HG03066 (cell line): ENCODE data around the gene R3HDML.
"Not testable (repeated sequence)": the region's sequence is repeated elsewhere in the genome, so short reads cannot be mapped to it uniquely, and the experiment has no call there.

Source experiments
- ATAC-seq: cut with Tn5 transposase; IDR thresholded peaks from one replicate; pipeline ENCODE4 v1.9.1; 2021; ENCODE audit warnings: low read depth; ENCODE audit not compliant: unreplicated experiment

R3HDML gene

GRCh38 chr20:44326391-44327159, 10.3 kb upstream of the R3HDML start:
- no peak for ATAC-seq

- not testable (repeated sequence) for ATAC-seq
These were observed 9.1 kb upstream of the R3HDML start for GRCh38 chr20:44327748-44328147.

- ATAC-seq: no peak
These were observed 8.4 kb upstream of the R3HDML start for GRCh38 chr20:44328428-44328827.

- no peak for ATAC-seq
These were observed 5.6 kb upstream of the R3HDML start for GRCh38 chr20:44331201-44331600.

GRCh38 chr20:44334306-44334705, 2.5 kb upstream of the R3HDML start:
- no peak for ATAC-seq

- ATAC-seq: no peak
These were observed 2.1 kb upstream of the R3HDML start for GRCh38 chr20:44334709-44335108.

GRCh38 chr20:44335675-44336074, 1.2 kb upstream of the R3HDML start:
- ATAC-seq: no peak

- no peak for ATAC-seq
These were observed 757 bp upstream of the R3HDML start for GRCh38 chr20:44336086-44336485.

- ATAC-seq: no peak
These were observed 5.4 kb downstream of the R3HDML start for GRCh38 chr20:44342248-44342647.

GRCh38 chr20:44343162-44343675, 6.4 kb downstream of the R3HDML start:
- no peak for ATAC-seq

GRCh38 chr20:44344723-44345122, 7.9 kb downstream of the R3HDML start:
- no peak for ATAC-seq

- ATAC-seq: no peak
These were observed 8.3 kb downstream of the R3HDML start for GRCh38 chr20:44345147-44345546.

- not testable (repeated sequence) for ATAC-seq
These were observed 9.1 kb downstream of the R3HDML start for GRCh38 chr20:44345941-44346340.

GRCh38 chr20:44348168-44348659, 11.4 kb downstream of the R3HDML start:
- ATAC-seq: no peak

- no peak for ATAC-seq
These were observed 12.5 kb downstream of the R3HDML start for GRCh38 chr20:44349349-44349748.

- no peak for ATAC-seq
These were observed 13.7 kb downstream of the R3HDML start for GRCh38 chr20:44350567-44350966.

GRCh38 chr20:44354979-44355497, 18.2 kb downstream of the R3HDML start:
- no peak for ATAC-seq

GRCh38 chr20:44355498-44356352, 18.9 kb downstream of the R3HDML start, which contains the start of gene HNF4A:
TSS of gene HNF4A (plus strand) at chr20:44355699. CDS start at chr20:44355805, 106 bp downstream.
- ATAC-seq: no peak

GRCh38 chr20:44356353-44356723, 19.5 kb downstream of the R3HDML start:
- ATAC-seq: no peak

- ATAC-seq: no peak
These were observed 20.2 kb downstream of the R3HDML start for GRCh38 chr20:44357020-44357419.

- no peak for ATAC-seq
These were observed 20.8 kb downstream of the R3HDML start for GRCh38 chr20:44357555-44358125.
